CD4-positive, alpha-beta T cell (primary cell): ENCODE measurements around the gene ALDH3A2. TPM values are rescaled to one million over a fixed set of nuclear protein-coding genes. Genes with fewer than 3 reads are reported as not detected.
"Not testable (repeated sequence)": the region's sequence is repeated elsewhere in the genome, so short reads cannot be mapped to it uniquely, and the experiment has no call there.

Source experiments
- ATAC-seq: fragments of 200-7000 bp; cut with Tn5 transposase; one replicate; pipeline ENCODE4 v1.10.0; 2022; ENCODE audit warnings: mild to moderate bottlenecking; ENCODE audit not compliant: poor library complexity
- CTCF ChIA-PET: fragments of 350-600 bp; sonication (Branson Sonifier 250); formaldehyde crosslinking; loops from one replicate; lab custom pipeline; 2021; ENCODE audit warnings: antibody characterized with exemption, inconsistent platforms; lab: Charles Lee
- POLR2A ChIA-PET: fragments of 350-600 bp; sonication (Branson Sonifier 250); formaldehyde crosslinking; loops from one replicate; lab custom pipeline; 2021; ENCODE audit warnings: antibody characterized with exemption, inconsistent platforms; lab: Charles Lee
- DNase-seq, 14 experiments: peaks; one replicate each; pipeline ENCODE4 v3.0.0-alpha.2; 2013 to 2020; ENCODE audit warnings: mixed read lengths in 2 of 14
- H3K27ac ChIP-seq, 2 donors: one replicate each; pipeline versions ENCODE4 v1.5.1 to v1.7.0; 2013; ENCODE audit warnings: low read length in 2 of 2, low read depth in 1 of 2, mild to moderate bottlenecking in 1 of 2
- H3K27me3 ChIP-seq, 2 experiments: 1 replicate in 1 of 2; 2 replicates in 1 of 2; pipeline versions ENCODE4 v1.6.1 to v1.7.0; 2013; ENCODE audit warnings: low read length in 2 of 2, control low read depth in 1 of 2, mild to moderate bottlenecking in 1 of 2, moderate library complexity in 1 of 2; ENCODE audit not compliant: insufficient read depth in 2 of 2, control insufficient read depth in 1 of 2
- H3K36me3 ChIP-seq: one replicate; pipeline ENCODE4 v1.6.1; 2013; ENCODE audit warnings: low read length, control low read depth; ENCODE audit not compliant: insufficient read depth
- H3K4me1 ChIP-seq: one replicate; pipeline ENCODE4 v1.6.1; 2013; ENCODE audit warnings: low read length, control low read depth; ENCODE audit not compliant: insufficient read depth
- H3K4me3 ChIP-seq: one replicate; pipeline ENCODE4 v1.5.1; 2013; ENCODE audit warnings: mild to moderate bottlenecking, low read length, moderate library complexity
- H3K9me3 ChIP-seq, 2 experiments: 1 replicate in 1 of 2; 2 replicates in 1 of 2; pipeline versions ENCODE4 v1.6.1 to v1.7.0; 2013; ENCODE audit warnings: low read length in 2 of 2, mild to moderate bottlenecking in 2 of 2, control low read depth in 1 of 2, moderate library complexity in 1 of 2; ENCODE audit not compliant: control insufficient read depth in 1 of 2, insufficient read depth in 1 of 2
- H3K27ac Mint-ChIP-seq: one replicate; pipeline ENCODE4 v1.8.0; 2020; ENCODE audit warnings: mixed read lengths
- H3K27me3 Mint-ChIP-seq: one replicate; pipeline ENCODE4 v1.8.0; 2021; ENCODE audit warnings: mixed read lengths
- H3K36me3 Mint-ChIP-seq: one replicate; pipeline ENCODE4 v1.8.0; 2021; ENCODE audit warnings: low read depth, mixed read lengths
- H3K4me1 Mint-ChIP-seq: one replicate; pipeline ENCODE4 v1.8.0; 2021; ENCODE audit warnings: low read depth, mixed read lengths
- H3K4me3 Mint-ChIP-seq: one replicate; pipeline ENCODE4 v1.8.0; 2020; ENCODE audit warnings: mild to moderate bottlenecking, mixed read lengths
- H3K9me3 Mint-ChIP-seq: one replicate; pipeline ENCODE4 v1.8.0; 2020; ENCODE audit warnings: mixed read lengths
- CTCF ChIP-seq: fragments of 200-600 bp; IDR thresholded peaks from one replicate; pipeline ENCODE4 v1.8.0; 2022; ENCODE audit warnings: antibody characterized with exemption, mild to moderate bottlenecking
- intact Hi-C, 2 experiments: fragments of 100-400 bp; cut with DNase I in 1 of 2; cut with micrococcal nuclease in 1 of 2; formaldehyde crosslinking; loops; one replicate each; pipeline versions ENCODE4 v1.15.1 to v1.9.0; 2023 to 2025; cut with DNase I, micrococcal nuclease
- total RNA-seq, 174 experiments: library from RNA in 2 of 174; stranded (reverse) in 2 of 174; gene quantifications; one replicate each; pipeline ENCODE4 v1.2.3 and lab custom pipeline; 2021 to 2026

Gene ALDH3A2
- total RNA-seq, 2 experiments from 2014 or later, result 20.0 to 20.9 TPM

GRCh38 chr17:19664821-19665181 is 16.2 kb downstream of the ALDH3A2 start:
- H3K27ac ChIP-seq, result no peak overlapping the region
- Mint-ChIP-seq H3K27ac (no peak overlapping the region), H3K36me3 (peaks cover 61% of the 10 kb centered on the region), H3K4me3 (no peak overlapping the region), H3K4me1 (no peaks in the 10 kb centered on the region), H3K27me3 (no peaks in the 10 kb centered on the region), H3K9me3 (no peaks in the 10 kb centered on the region)
- intact Hi-C loops, result loop anchor here in 1 of 2 experiments (10.0 kb wide), 1 partner anchor 160 kb away; no protein-coding TSS in a partner anchor
- H3K4me3 ChIP-seq, result no peak overlapping the region
- H3K4me1 ChIP-seq, result no peaks in the 10 kb centered on the region
- H3K9me3 ChIP-seq, result no peaks in the 10 kb centered on the region
- DNase-seq (no peak), ATAC-seq (no peak)
- no peaks in the 10 kb centered on the region for H3K27me3 ChIP-seq
- POLR2A ChIA-PET, result interaction anchor here (1.7 kb wide), 1 partner anchor 16 kb away, joined by 4 read pairs; the partner anchor contains the start of gene ALDH3A2
- no peak for TF ChIP-seq CTCF
- CTCF ChIA-PET, result no interaction called here
- peaks cover 39% of the 10 kb centered on the region for H3K36me3 ChIP-seq

- H3K4me3 Mint-ChIP-seq, H3K4me3 ChIP-seq, CTCF ChIA-PET, H3K27ac ChIP-seq, H3K9me3 Mint-ChIP-seq, ATAC-seq, H3K27me3 ChIP-seq, H3K9me3 ChIP-seq, DNase-seq, POLR2A ChIA-PET, H3K4me1 ChIP-seq, H3K4me1 Mint-ChIP-seq, H3K27ac Mint-ChIP-seq, H3K27me3 Mint-ChIP-seq: not testable (repeated sequence)
- peaks cover 47% of the 10 kb centered on the region for H3K36me3 Mint-ChIP-seq
- intact Hi-C loops, result loop anchor here in 1 of 2 experiments (10.0 kb wide), 1 partner anchor 155 kb away; no protein-coding TSS in a partner anchor
- peaks cover 26% of the 10 kb centered on the region for H3K36me3 ChIP-seq
Measured at GRCh38 chr17:19669680-19670079, 21.1 kb downstream of the ALDH3A2 start.

GRCh38 chr17:19670908-19671307 is 22.4 kb downstream of the ALDH3A2 start:
- DNase-seq, result no peak
- H3K27ac ChIP-seq, result no peak overlapping the region
- Mint-ChIP-seq H3K36me3 (peaks cover 44% of the 10 kb centered on the region), H3K4me3 (no peak overlapping the region), H3K4me1 (no peaks in the 10 kb centered on the region), H3K9me3 (no peaks in the 10 kb centered on the region), H3K27ac (no peak overlapping the region), H3K27me3 (no peaks in the 10 kb centered on the region)
- H3K36me3 ChIP-seq, result peaks cover 15% of the 10 kb centered on the region
- no peaks in the 10 kb centered on the region for H3K4me1 ChIP-seq
- H3K27me3 ChIP-seq, result no peaks in the 10 kb centered on the region
- H3K4me3 ChIP-seq, result no peak overlapping the region
- intact Hi-C loops, result no loop called here
- no peaks in the 10 kb centered on the region for H3K9me3 ChIP-seq
- ATAC-seq, result no peak
- ChIA-PET POLR2A (interaction anchor here (0.7 kb wide), 1 partner anchor 105 kb away, joined by 3 read pairs; no protein-coding TSS in a partner anchor), CTCF (no interaction called here)
- no peak for TF ChIP-seq CTCF

GRCh38 chr17:19671433-19671832 is 22.9 kb downstream of the ALDH3A2 start:
- Mint-ChIP-seq H3K4me1 (no peaks in the 10 kb centered on the region), H3K27me3 (no peaks in the 10 kb centered on the region), H3K4me3 (no peak overlapping the region), H3K27ac (no peak overlapping the region), H3K36me3 (peaks cover 44% of the 10 kb centered on the region), H3K9me3 (no peaks in the 10 kb centered on the region)
- Histone ChIP-seq H3K4me3 (no peak overlapping the region), H3K27ac (no peak overlapping the region), H3K36me3 (peaks cover 17% of the 10 kb centered on the region), H3K4me1 (no peaks in the 10 kb centered on the region), H3K27me3 (no peaks in the 10 kb centered on the region), H3K9me3 (no peaks in the 10 kb centered on the region)
- POLR2A ChIA-PET, result no interaction called here
- ATAC-seq (no peak), DNase-seq (no peak)
- no peak for TF ChIP-seq CTCF
- intact Hi-C loops, result no loop called here
- CTCF ChIA-PET, result no interaction called here
